DMS79 treated with DMSO at 0.1 percent for 48 hours (cell line): Measurements from ENCODE around the gene ARMS2.

Source experiments
- DNase-seq: peaks from one replicate; lab custom pipeline; 2025; lab: John Stamatoyannopoulos, UW

The ARMS2 gene, protein sequence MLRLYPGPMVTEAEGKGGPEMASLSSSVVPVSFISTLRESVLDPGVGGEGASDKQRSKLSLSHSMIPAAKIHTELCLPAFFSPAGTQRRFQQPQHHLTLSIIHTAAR

DNA sequence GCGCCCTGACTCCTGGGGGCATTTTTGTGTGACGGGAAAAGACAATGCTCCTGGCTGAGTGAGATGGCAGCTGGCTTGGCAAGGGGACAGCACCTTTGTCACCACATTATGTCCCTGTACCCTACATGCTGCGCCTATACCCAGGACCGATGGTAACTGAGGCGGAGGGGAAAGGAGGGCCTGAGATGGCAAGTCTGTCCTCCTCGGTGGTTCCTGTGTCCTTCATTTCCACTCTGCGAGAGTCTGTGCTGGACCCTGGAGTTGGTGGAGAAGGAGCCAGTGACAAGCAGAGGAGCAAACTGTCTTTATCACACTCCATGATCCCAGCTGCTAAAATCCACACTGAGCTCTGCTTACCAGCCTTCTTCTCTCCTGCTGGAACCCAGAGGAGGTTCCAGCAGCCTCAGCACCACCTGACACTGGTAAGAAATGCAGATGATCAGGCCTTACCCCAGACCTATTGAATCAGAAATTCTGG, at the start of gene ARMS2:
Gene ARMS2 (plus strand): TSS at position 51 of the 478 bp plus-strand sequence. CDS start 75 bp downstream, at position 126.
- no peak for DNase-seq

DNA sequence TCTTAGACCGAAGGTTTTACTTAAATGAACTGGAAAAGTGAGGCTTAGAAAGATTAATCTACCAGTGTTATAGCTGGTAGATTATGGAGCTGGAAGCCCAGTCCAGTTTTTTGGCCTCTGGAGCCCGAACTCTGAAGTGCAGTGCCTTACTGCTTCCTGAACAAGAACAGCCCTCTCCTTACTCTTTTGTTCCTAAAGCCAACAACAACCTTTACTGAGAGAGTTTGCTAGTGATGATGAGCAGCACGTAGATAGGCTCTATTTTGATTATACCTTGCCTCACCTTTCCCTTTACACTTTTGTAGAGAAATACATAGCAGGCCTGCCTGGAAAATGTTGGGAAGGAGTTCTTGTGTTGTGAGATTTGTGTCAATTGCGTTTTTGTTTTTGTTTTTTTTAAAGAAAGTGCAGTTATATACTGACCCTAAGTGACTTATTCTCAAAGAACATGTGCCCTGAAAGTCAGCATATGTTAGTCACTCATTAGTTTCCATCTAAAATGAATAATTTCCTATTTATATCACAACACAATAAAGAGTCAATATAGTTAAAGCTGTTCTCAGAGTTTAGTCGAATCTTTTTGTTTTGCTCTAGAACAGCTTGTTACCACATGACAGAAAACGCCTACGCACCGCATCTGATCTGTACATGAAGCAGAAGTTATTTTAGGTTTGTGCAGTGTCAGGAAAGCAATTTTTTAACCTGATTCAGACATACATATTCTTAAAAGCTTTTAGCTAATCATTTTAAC, 46.9 kb upstream of the ARMS2 start:
- no peak for DNase-seq

DNA sequence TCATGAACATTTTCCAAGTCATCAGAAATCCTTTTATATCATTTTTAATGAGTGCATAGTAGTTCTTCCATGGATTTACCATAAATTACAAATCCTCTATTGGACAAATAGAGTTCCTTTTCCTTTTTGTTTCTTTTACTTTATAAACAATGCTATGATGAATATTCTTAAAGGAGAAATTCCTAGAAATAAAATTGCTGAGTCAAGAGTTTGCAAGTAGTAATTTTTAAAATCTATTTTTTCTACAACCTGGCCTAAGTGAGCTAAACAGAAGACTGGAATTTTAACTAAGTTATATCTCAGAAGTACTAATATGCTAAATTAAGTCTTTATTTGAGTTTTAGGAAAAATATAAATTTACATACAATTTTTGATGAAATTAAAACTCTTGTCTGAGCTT, 41.1 kb upstream of the ARMS2 start:
- DNase-seq, result no peak

DNA sequence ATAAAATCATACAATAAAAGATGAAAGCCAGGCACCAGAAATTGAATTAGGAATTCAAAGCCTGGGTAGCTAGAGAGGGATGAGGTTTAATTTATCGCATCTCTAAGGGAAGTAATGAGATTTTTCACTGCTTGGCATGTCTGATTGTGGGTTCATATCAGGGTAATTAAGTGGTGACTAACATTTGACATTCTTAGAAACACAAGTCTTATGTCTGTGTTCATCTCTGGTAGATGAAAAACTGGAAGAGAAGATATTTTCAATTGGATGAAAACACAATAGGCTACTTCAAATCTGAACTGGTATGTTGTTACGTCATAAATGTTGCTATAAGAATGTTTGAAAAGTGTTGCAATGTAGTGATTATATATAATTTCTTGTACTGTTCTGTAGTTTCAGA, 36.8 kb upstream of the ARMS2 start:
- no peak for DNase-seq

DNA sequence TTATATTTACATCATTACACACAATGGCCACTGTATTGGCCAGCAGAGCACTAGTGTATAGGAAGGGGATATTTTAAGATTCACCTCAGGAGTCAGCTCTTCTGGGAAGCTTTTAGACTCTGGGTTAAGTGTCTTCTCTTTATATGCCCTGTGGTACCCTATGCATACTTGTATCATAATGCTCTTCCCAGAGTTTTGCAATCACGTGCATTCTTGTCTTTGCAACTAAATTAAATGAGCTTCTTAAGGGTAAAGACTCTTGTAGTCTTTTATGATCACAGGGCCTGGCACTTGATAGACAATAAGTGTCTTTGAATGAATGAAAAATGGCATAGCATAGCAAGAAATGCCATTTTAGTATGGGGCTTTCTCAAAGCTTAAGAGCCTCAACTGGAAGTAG, 35.4 kb upstream of the ARMS2 start:
- DNase-seq, result no peak

DNA sequence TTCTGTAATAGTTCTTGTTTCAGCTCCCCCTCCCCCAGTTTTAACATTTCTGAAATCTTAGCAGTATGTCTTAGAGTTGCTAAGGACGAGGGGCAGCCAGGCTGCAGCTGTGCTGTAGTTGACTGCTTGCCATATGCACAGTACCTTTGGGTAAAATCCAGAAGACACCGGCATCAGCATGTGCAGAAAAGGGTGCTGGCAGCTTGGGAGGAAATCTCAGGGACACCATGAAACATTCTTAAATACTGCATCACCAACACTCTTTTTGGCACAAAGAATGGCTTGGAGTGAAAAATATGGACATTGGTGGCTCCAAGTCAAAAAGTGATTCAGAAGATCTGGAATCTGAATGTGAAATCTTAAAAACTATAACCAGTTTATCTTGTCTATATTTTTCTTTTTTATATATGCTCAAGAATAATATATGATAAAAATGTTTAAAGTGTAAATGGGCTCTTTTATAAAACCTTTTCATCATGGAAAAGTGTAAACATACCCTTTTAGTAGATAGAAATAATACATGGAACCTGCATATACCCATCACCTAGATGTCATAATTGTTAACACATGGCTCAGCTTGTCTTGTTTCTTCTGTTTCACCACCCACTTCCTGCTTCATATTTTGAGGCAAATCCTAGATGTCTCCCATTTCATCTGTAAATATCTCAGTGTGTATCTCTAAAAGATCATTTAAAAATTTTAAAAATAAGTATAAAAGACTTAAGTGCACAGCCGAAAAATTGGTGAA, 34.4 kb upstream of the ARMS2 start:
- DNase-seq, result no peak

DNA sequence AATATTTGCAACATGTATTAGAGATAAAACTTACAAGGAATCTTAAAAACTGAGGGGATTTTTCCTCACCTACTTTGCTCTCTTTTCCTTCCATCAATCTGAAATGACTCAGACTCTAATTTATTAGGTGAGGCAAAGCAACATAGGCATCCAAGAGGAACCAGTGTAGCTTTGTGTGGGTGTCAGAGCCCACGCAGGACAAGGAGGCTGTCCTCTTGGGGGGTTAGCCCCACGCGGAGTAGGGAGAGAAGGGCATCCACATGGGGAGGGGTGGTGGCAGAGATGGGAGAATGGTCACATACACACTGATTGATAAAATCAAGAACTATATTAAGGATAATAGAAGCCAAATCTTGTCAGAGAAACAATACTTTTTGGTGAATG, 33.8 kb upstream of the ARMS2 start:
- DNase-seq, result no peak

DNA sequence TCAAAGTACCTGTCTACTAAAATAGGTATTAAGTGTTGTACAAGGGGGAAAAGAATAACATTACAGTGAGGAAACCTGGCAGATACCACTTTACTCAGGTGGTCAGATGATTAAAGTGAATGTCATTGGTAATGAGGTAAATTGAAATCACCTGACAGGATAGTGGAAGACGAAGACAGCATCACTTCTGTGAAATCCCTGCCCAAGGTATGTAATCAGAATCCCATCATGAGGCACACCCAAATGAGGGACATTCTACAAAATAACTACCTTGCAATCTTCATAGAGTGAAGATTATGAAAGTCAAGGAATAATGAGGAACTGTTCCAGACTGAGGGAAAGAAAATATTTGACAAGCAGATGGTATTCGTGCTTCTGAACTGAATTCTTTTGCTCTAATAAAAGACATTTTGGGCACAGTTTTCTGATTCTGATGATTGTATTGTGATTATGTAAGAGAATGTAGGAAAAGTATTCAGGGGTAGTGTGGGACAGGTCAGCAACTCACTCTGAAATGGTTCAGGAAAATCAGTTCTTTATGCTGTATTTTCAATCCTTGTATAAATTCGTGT, 33.3 kb upstream of the ARMS2 start:
- DNase-seq, result no peak

DNA sequence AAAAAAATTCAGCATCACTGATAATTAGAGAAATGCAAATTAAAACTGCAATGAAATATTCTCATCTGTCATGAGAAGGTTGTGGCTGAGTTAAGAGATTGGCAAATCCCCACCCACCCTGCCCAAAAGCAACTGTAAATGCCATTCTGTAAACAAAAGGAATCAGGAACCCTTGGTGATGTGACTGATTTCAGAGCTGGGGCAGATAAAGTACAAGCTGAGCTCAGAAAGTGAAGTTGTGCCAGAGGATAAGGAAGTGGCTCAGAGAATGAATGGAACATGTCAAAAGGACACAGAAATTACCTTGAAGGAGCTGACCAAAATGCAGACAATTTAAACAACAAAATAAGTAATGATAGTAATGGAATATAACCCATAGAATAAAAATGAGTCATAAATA, 32.7 kb upstream of the ARMS2 start:
- DNase-seq, result no peak

DNA sequence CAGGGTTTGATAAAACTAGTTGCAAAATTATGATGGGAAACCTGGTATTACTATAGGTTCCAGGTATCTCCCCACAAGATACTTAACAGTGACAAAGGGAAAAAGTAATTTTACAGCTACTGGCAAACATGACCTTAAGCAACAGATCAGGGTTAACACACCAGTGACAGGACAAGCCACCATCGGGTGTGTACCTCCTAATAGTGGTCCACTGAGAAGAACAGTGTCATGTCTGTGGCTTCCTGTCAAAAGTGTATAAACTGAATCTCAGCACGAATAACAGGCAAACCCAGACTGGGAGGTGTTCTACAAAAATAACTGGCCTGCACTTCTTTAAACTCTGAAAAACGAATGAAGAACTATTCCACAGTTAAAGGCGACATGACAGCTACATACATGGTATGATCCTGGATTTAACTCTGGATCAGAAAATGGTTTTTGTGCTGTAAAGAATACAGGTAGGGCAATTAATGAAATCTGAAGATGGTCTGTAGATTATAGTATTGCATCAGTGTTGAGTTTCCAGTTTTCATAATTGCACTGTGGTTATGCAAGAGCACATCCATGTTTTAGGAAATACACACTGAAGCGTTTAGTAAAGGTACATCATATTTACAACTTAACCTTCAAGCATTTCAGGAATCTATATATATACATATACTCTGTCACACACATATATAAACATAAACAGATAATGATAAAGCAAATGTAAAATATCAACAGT, 32.0 kb upstream of the ARMS2 start:
- no peak for DNase-seq

DNA sequence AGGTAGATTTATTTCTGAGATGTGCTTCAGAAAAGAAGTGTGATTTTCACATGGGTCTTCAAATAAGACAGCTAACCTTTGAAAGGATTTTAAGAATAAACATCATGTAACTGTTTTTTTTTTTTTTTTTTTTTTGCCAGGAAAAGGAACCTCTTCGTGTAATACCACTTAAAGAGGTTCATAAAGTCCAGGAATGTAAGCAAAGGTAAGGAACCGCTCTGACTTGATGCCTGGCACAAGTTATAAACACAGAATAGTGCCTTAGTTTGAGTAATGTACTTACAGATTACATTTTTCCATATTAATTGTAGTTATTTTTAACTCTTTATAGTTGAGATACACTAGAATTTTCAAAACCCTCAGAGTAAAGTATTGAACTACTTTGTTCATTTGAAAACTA, 30.4 kb upstream of the ARMS2 start:
- no peak for DNase-seq

DNA sequence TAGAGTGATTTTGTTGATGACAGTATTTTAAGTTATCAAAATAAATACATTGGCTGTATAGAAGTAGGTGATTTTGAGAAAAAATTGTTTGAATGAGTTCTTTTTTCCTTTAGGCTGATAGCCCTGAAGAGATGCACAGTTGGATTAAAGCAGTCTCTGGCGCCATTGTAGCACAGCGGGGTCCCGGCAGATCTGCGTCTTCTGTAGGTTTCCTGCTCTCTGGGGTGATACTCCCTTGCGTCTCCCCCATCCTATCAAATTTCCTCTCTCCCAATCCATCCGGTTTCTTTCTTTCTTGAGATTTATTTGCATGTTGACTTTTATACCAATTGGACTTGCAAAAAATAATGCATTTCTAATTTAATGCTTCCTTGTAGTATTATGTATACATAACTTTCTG, 27.6 kb upstream of the ARMS2 start:
- no peak for DNase-seq

DNA sequence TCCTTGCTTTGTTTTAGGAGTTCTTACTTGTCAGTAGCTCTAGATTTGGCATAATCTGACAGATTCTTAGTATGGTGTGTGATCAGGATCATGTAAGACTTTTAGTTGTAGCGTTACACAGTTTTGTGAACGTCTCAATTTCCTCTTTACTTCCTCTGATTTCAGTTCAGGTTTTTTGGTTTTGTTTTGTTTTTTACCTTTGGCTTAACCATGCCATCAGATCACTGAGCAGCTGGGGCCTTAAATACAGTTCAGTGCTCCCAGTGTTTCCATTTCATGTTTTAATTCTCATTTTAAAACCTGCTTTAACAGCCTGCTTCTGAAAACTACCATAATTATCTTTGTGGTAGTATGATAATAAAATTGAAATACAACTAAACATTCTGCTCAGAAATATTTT, 27.2 kb upstream of the ARMS2 start:
- no peak for DNase-seq

DNA sequence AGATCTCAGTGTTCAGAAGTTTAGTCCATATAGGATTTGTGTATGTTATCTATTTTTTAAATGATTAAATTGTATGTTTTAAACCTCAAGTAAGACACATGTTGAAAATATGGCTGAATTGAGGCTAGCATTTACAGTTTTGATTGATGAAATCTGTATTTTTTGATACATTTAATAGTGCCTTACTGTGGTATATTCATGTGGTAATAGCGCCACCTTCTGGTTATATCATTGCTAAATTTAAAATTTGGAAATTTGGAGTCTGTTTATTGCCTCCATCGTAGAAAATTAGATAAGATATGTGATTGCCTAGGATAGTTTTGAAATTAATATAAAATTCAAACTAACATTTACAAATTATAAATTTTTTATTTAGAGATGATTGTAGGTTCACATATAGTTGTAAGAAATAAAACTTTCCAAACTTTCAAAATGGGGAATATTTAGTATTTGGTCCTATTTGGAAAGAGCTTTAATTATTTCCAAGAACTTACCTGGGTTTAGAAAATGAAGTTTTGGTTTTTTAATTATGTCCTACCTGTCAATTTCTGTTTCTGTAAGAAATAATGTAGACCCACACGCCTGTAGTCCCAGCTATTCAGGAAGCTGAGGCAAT, 19.1 kb upstream of the ARMS2 start:
- peak; percentile 13 for DNase-seq

DNA sequence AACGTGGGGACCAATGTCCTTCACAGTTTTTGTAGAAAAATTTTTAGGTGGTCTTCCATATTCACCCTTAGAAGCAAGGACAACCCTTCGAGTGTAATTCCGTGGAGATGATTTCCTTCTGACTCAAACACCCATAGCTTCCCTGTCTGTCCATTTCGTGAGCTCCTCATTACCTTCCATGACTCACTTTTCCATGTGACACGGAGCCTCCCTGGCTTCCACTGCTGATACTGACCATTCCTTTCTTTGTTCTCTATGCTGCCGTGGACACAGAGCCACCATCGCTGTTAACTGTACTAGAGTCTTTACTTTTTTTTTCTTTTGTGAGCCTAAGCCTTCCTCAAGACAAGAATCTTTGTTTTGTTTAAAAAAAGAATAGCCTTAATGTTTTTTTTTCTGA, 12.5 kb upstream of the ARMS2 start:
- no peak for DNase-seq

DNA sequence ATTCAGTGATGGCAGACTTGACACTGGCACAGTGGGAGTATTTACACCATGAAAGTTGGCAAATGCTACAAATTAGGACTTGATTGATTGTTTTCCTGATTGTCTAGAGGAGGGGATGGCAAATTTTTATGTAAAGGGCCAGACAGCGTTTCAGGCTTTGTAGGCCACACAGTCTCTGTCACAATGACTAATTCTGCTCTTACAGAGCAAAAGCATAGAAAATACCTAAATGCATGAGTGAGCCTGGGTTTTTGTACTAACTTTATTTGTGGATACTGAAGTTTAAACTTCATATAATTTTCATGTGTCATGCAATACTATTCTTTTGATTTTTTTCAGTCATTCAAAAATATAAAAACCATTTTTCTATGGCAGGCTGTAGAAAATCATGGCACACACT, 9.0 kb upstream of the ARMS2 start:
- DNase-seq, result no peak

DNA sequence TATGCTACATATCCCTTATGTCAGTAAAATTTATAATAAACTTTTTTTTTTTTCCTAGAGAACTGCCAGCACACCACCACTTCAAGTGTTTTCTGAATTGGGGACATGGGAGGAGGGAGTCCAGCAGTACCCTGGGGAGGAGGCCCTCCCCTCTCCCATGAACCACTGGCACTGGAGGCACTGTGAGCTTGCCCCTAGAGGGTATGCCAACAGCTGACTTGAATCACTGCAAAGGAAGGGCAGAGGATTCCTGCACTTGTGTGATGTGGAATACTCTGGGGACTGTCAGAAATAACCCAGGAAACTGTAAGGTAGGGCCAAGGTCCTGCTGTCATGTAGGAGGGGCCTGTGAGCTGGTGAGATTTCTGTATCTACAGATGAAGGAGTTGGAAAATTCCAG, 8.5 kb upstream of the ARMS2 start:
- no peak for DNase-seq

DNA sequence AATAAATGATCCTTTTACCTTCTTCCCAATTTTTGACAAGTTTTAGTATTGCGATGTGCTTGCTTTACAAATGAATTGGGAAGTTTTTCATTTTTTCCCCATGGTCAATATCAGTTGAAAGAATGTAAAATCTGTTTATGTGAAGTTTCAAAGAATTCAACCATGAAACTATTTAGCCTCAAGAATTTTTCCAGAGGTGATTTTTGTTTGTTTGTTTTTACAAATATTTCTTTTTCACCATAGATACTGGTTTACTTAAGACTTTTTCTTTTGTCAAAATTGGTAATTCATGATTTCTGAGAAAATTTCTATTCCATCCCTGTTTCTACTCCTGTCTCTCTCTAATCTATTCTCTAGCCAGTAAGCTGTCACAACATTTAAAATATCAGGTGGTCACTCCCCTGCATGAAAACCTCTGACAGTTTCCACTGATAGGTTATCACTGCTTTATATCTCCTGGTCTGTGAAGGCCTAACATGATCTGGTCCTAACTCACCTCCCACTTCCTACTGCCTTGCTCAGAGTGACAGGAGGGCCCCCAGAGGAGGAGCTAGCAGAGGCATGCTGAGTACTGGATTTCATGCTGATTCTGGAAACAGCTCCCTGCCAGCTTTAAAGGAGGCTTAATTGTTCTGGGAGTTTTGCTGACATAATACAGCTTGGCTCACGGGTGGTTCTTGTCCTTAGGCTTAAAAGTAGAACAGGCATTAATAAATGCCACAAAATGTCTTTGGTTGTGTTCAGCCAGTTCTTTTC, 7.6 kb upstream of the ARMS2 start:
- no peak for DNase-seq

DNA sequence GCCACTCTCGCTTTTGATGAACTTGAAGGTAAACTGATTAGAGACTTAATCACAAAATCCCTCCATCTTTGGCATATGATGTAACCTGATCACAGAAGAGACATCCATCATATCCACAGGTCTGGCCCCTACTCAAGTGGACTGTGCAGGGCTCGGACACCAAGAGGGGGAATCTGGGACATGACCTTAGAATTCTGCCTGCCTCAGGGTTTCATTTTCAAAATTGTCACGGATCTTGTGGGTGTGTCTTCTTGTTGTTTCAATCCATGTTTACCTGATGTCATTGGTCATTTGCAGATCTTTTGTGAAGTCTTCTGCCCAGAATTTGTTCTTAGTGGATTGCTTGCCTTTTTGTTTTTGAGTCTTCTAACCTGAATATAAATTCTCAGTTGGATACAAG, 5.9 kb upstream of the ARMS2 start:
- DNase-seq, result no peak

DNA sequence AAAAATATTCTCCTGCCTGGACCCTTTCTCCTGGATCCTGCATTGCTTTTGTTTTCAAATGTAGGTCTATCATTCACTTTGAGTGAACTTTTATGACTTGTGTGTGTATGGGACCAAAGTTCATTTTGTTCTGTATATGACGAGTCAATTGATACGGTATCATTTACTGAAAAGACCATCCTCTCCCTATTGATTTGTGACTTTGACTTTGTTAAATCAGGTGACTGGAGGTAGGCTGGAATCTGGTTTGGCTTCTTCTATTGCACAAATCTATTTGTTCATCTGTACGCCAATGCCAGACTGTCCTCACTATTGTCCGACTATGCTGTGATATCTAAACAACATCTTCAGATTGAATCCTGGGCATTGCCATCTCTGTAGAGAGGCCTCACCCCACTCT, 5.3 kb upstream of the ARMS2 start:
- no peak for DNase-seq

DNA sequence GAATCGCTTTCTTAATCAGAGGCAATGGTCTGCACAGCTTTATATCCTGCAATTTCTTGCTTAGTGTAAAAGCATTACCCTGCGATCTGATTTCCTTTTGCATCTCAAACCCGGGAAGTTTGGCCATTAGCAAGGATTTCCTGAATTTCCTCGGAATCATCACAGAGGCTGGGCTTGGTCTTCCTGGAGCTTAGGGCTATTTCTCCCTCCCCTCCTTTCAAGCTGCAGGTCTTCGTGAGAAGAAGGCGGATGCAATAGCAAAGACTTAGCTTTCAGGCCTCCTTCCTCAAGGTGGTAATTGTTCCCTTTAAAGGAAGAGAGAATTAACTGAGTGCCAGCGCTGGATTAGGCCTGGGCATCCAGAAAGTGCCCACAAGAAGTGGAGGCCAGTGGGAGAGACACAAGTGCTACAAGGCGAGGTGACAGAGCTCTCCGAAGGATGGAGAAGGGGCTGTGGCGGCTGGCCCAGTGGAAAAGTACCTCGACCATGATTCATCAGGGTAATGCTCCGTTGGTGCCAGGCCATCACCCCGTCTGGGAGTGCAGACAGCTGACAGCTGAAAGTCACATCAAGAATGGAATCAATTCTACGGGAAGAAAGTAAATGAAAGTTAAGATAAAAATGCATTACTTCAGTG, 4.0 kb upstream of the ARMS2 start:
- no peak for DNase-seq
